A673 (cell line): ENCODE data around the gene PSMB2. TPM values are rescaled to one million over a fixed set of nuclear protein-coding genes. Genes with fewer than 3 reads are reported as not detected.

Experiments
- BruUV-seq: library from RNA; stranded (reverse); fragments of 400-500 nt; replicated peaks from 2 replicates; lab custom pipeline; 2021; lab: Mats Ljungman, UMichigan
- CTCF ChIA-PET: fragments of 300-600 bp; sonication (Branson Sonifier 250); formaldehyde crosslinking; loops from one replicate; lab custom pipeline; 2022; ENCODE audit warnings: antibody characterized with exemption; lab: Charles Lee
- POLR2A ChIA-PET: fragments of 300-600 bp; sonication (Branson Sonifier 250); formaldehyde crosslinking; loops from one replicate; lab custom pipeline; 2022; ENCODE audit warnings: antibody characterized with exemption; ENCODE audit not compliant: low non-redundant PET; lab: Charles Lee
- DNase-seq: peaks from one replicate; pipeline ENCODE4 v3.0.0-alpha.2; 2015; ENCODE audit warnings: low spot score
- H3K27ac ChIP-seq: fragments of 200-600 bp; sonication (generic); 2 replicates; pipeline ENCODE4 v1.5.1; 2016; ENCODE audit warnings: mixed run types, low read depth, mild to moderate bottlenecking, mixed read lengths, antibody characterized with exemption, low read length; ENCODE audit not compliant: poor library complexity, severe bottlenecking
- H3K27me3 ChIP-seq: fragments of 200-600 bp; sonication (generic); replicated peaks from 2 replicates; pipeline ENCODE4 v1.6.1; 2017; ENCODE audit warnings: mixed run types, low read depth, mild to moderate bottlenecking, mixed read lengths, antibody characterized with exemption, low read length; ENCODE audit not compliant: insufficient read depth, poor library complexity
- H3K36me3 ChIP-seq: fragments of 200-600 bp; sonication (generic); 2 replicates; pipeline ENCODE4 v1.6.1; 2016; ENCODE audit warnings: mixed run types, mild to moderate bottlenecking, mixed read lengths, antibody characterized with exemption, low read length; ENCODE audit not compliant: insufficient read depth, poor library complexity, severe bottlenecking
- H3K4me1 ChIP-seq: fragments of 200-600 bp; sonication (generic); 2 replicates; pipeline ENCODE4 v1.6.1; 2017; ENCODE audit warnings: mixed run types, mild to moderate bottlenecking, mixed read lengths, antibody characterized with exemption, low read length; ENCODE audit not compliant: insufficient read depth, poor library complexity, severe bottlenecking
- H3K4me3 ChIP-seq: fragments of 200-600 bp; sonication (generic); 2 replicates; pipeline ENCODE4 v1.5.1; 2016; ENCODE audit warnings: low read depth, mixed run types, mild to moderate bottlenecking, mixed read lengths, low read length; ENCODE audit not compliant: poor library complexity, severe bottlenecking
- H3K9me3 ChIP-seq: fragments of 200-600 bp; sonication (generic); 2 replicates; pipeline ENCODE4 v1.6.1; 2016; ENCODE audit warnings: mixed run types, low read depth, mild to moderate bottlenecking, mixed read lengths, antibody characterized with exemption, low read length; ENCODE audit not compliant: poor library complexity, severe bottlenecking
- EZH2 ChIP-seq: fragments of 200-600 bp; sonication (generic); IDR thresholded peaks from 2 replicates; pipeline ENCODE4 v1.6.1; 2017; ENCODE audit warnings: borderline replicate concordance, low read depth, mild to moderate bottlenecking, mixed read lengths, antibody characterized with exemption, low read length; ENCODE audit not compliant: poor library complexity, severe bottlenecking
- intact Hi-C: fragments of 100-400 bp; cut with micrococcal nuclease; formaldehyde crosslinking; loops from one replicate; pipeline ENCODE4 v1.10.0; 2022; ENCODE audit not compliant: unreplicated experiment
- total RNA-seq: library from RNA; stranded (reverse); gene quantifications from 2 replicates; pipeline ENCODE4 v1.2.3, GENCODE V29; 2021
- TF ChIP-seq, protein P1 (sequence below): fragments of 300-800, 200-600 bp; sonication (generic); conservative IDR thresholded peaks from 2 replicates; pipeline ENCODE4 v1.5.1; 2017; ENCODE audit warnings: low read depth, mild to moderate bottlenecking, antibody characterized with exemption, low read length, moderate library complexity, mixed read lengths

The PSMB2 gene
- total RNA-seq, 1 experiment from 2014 or later = 169 TPM

DNA sequence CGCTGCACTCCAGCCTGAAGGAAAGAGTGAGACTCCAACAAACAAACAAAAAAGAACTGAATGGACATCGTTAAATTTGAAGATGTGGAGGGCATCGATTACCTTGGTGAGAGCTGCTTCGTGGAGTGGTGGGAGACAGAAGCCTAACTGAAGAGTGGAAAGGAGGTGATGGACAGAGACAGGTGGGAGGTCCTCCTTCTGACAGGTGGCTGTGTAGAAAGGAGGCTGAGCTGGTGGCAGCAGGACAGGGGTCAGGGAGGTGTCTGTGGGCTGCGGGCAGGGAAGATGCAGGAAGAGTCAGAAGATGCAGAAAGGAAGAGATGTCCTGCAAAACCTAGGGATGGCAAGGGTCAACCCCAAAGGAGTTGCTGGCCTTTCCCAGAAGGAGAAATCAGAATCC lies 46.8 kb upstream of the PSMB2 start:
- no peak for DNase-seq
- Histone ChIP-seq H3K4me3 (no peak overlapping the region), H3K27ac (no peak overlapping the region), H3K36me3 (no peaks in the 10 kb centered on the region), H3K27me3 (no peaks in the 10 kb centered on the region), H3K9me3 (no peaks in the 10 kb centered on the region), H3K4me1 (peaks cover 16% of the 10 kb centered on the region)
- ChIA-PET CTCF (no interaction called here), POLR2A (no interaction called here)
- TF ChIP-seq, protein P1, sequence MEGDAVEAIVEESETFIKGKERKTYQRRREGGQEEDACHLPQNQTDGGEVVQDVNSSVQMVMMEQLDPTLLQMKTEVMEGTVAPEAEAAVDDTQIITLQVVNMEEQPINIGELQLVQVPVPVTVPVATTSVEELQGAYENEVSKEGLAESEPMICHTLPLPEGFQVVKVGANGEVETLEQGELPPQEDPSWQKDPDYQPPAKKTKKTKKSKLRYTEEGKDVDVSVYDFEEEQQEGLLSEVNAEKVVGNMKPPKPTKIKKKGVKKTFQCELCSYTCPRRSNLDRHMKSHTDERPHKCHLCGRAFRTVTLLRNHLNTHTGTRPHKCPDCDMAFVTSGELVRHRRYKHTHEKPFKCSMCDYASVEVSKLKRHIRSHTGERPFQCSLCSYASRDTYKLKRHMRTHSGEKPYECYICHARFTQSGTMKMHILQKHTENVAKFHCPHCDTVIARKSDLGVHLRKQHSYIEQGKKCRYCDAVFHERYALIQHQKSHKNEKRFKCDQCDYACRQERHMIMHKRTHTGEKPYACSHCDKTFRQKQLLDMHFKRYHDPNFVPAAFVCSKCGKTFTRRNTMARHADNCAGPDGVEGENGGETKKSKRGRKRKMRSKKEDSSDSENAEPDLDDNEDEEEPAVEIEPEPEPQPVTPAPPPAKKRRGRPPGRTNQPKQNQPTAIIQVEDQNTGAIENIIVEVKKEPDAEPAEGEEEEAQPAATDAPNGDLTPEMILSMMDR = no peak
- TF ChIP-seq EZH2 = no peak
- no TSS peak for BruUV-seq
- intact Hi-C loops = no loop called here

DNA sequence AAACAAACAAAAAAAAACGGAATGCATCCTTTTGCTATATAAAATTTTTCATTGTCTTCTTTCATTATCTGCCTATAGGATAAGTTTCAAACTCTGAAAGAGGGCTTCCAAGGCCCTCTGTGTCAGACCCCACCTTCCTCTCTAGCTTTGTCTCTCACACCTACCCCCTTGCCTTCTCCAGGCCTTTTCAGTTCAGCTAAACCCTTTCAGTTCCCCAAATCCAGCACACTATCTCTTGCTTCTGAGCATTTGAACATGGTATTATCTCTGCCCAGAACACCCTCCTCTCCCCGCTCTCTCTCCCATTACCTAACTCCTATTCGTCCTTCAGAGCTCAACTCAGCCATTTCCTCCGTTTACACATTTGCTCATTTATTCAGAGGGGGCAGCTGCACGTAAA lies 41.7 kb upstream of the PSMB2 start:
- no peaks in the 10 kb centered on the region for H3K4me1 ChIP-seq
- H3K36me3 ChIP-seq = no peaks in the 10 kb centered on the region
- BruUV-seq = no TSS peak
- TF ChIP-seq EZH2 = no peak
- TF ChIP-seq, protein P1 = no peak
- no peaks in the 10 kb centered on the region for H3K9me3 ChIP-seq
- no peaks in the 10 kb centered on the region for H3K27me3 ChIP-seq
- H3K27ac ChIP-seq = no peak overlapping the region
- H3K4me3 ChIP-seq = no peak overlapping the region
- ChIA-PET POLR2A (no interaction called here), CTCF (no interaction called here)
- intact Hi-C loops = no loop called here
- no peak for DNase-seq

DNA sequence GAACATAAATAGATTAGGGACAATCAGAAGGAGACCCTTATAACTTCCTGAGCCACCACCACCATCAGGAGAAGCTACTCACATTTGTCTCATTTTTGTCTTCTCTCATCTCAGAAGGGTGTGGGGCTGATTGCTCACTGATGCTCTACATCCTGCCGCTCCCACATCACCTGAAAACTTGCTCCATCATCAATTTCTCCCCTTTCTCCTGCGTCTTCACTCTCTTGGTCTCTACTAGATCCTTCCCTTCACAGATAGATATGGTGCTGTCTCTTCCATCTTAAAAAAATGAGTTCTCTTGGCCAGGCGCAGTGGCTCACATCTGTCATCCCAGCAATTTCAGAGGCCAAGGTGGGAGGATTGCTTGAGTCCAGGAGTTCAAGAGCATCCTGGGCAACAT lies 38.9 kb upstream of the PSMB2 start:
- DNase-seq = no peak
- Histone ChIP-seq H3K4me1 (no peaks in the 10 kb centered on the region), H3K27me3 (no peaks in the 10 kb centered on the region), H3K9me3 (no peaks in the 10 kb centered on the region), H3K4me3 (no peak overlapping the region), H3K27ac (no peak overlapping the region), H3K36me3 (no peaks in the 10 kb centered on the region)
- intact Hi-C loops = no loop called here
- TF ChIP-seq, protein P1 = no peak
- TF ChIP-seq EZH2 = no peak
- CTCF ChIA-PET = no interaction called here
- no TSS peak for BruUV-seq
- POLR2A ChIA-PET = no interaction called here
